ENCODE results near the gene P2RX1. TPM values are rescaled to one million over a fixed set of nuclear protein-coding genes. Genes with fewer than 3 reads are reported as not detected.

P2RX1 gene
- total RNA-seq, 1 donor from 2014 or later = 0.19 TPM

GRCh38 chr17:3922765-3923164, 6.5 kb upstream of the P2RX1 start:
- H3K9me3 Mint-ChIP-seq (ENCODE audit: low read depth) = no peaks in the 10 kb centered on the region
- no peak for DNase-seq (ENCODE audit: low spot score, unreplicated experiment)
- H3K4me3 Mint-ChIP-seq (ENCODE audit: low read depth) = no peak overlapping the region
- TF ChIP-seq CTCF (IDR thresholded peaks at IDR 0.05; ENCODE audit: unreplicated experiment) = no peak
- no peaks in the 10 kb centered on the region for H3K36me3 Mint-ChIP-seq (ENCODE audit: insufficient read depth)
- H3K27ac Mint-ChIP-seq = peak overlapping the region; percentile 49
- no peaks in the 10 kb centered on the region for H3K27me3 Mint-ChIP-seq
- no peaks in the 10 kb centered on the region for H3K4me1 Mint-ChIP-seq (ENCODE audit: low read depth)

GRCh38 chr17:3921502-3922319, 5.4 kb upstream of the P2RX1 start:
- no peak overlapping the region for H3K27ac Mint-ChIP-seq
- TF ChIP-seq CTCF (IDR thresholded peaks at IDR 0.05; ENCODE audit: unreplicated experiment) = no peak
- no peaks in the 10 kb centered on the region for H3K36me3 Mint-ChIP-seq (ENCODE audit: insufficient read depth)
- no peaks in the 10 kb centered on the region for H3K27me3 Mint-ChIP-seq
- no peaks in the 10 kb centered on the region for H3K9me3 Mint-ChIP-seq (ENCODE audit: low read depth)
- H3K4me3 Mint-ChIP-seq (ENCODE audit: low read depth) = no peak overlapping the region
- no peak for DNase-seq (ENCODE audit: low spot score, unreplicated experiment)
- no peaks in the 10 kb centered on the region for H3K4me1 Mint-ChIP-seq (ENCODE audit: low read depth)

GRCh38 chr17:3921006-3921405, 4.7 kb upstream of the P2RX1 start:
- DNase-seq (ENCODE audit: low spot score, unreplicated experiment) = no peak
- no peak for TF ChIP-seq CTCF (IDR thresholded peaks at IDR 0.05; ENCODE audit: unreplicated experiment)
- Mint-ChIP-seq H3K27ac (no peak overlapping the region), H3K36me3 (ENCODE audit: insufficient read depth) (no peaks in the 10 kb centered on the region), H3K27me3 (no peaks in the 10 kb centered on the region), H3K9me3 (ENCODE audit: low read depth) (no peaks in the 10 kb centered on the region), H3K4me1 (ENCODE audit: low read depth) (no peaks in the 10 kb centered on the region), H3K4me3 (ENCODE audit: low read depth) (no peak overlapping the region)

GRCh38 chr17:3919123-3919624, 2.9 kb upstream of the P2RX1 start:
- DNase-seq (ENCODE audit: low spot score, unreplicated experiment) = no peak
- H3K4me1 Mint-ChIP-seq (ENCODE audit: low read depth) = no peaks in the 10 kb centered on the region
- no peaks in the 10 kb centered on the region for H3K36me3 Mint-ChIP-seq (ENCODE audit: insufficient read depth)

More at GRCh38 chr17:3919123-3919624, 2.9 kb upstream of the P2RX1 start:
- H3K27me3 Mint-ChIP-seq = no peaks in the 10 kb centered on the region
- no peaks in the 10 kb centered on the region for H3K9me3 Mint-ChIP-seq (ENCODE audit: low read depth)
- no peak overlapping the region for H3K4me3 Mint-ChIP-seq (ENCODE audit: low read depth)
- H3K27ac Mint-ChIP-seq = no peak overlapping the region
- TF ChIP-seq CTCF (IDR thresholded peaks at IDR 0.05; ENCODE audit: unreplicated experiment) = no peak

Data from progenitor cell of endocrine pancreas (in vitro differentiated cells).